AG09319 (cell line): ENCODE results near the gene MSI2.

Experiments
- DNase-seq: peaks from one replicate; pipeline ENCODE4 v3.0.0-alpha.2; 2010; ENCODE audit warnings: low read depth; ENCODE audit errors: extremely low read depth
- TF ChIP-seq, protein P1 (sequence below): IDR thresholded peaks from 2 replicates; pipeline ENCODE4 v1.5.1; 2011; ENCODE audit warnings: low read depth, mild to moderate bottlenecking, inconsistent platforms, low read length, moderate library complexity

Gene MSI2

DNA sequence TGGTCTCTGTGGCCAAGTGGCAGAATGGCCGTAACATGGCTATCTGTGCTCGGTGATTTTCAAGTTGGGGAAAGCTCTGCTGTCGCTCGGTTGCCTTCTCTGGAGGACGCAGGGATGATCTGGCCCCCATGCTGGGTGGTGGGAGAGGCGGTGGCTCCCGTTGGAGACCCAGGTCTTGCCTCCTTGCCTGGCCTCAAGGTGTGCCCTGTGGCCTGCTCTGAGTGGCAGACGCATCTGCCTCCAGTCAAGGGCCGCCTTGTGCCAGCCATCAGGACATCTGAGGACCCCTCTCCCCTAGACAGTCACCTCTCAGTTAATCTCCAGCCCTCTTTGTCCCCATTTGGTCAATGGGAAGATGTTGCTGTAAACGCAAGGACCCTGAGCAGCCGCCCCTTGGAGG, 322.9 kb downstream of the MSI2 start:
- TF ChIP-seq, protein P1, sequence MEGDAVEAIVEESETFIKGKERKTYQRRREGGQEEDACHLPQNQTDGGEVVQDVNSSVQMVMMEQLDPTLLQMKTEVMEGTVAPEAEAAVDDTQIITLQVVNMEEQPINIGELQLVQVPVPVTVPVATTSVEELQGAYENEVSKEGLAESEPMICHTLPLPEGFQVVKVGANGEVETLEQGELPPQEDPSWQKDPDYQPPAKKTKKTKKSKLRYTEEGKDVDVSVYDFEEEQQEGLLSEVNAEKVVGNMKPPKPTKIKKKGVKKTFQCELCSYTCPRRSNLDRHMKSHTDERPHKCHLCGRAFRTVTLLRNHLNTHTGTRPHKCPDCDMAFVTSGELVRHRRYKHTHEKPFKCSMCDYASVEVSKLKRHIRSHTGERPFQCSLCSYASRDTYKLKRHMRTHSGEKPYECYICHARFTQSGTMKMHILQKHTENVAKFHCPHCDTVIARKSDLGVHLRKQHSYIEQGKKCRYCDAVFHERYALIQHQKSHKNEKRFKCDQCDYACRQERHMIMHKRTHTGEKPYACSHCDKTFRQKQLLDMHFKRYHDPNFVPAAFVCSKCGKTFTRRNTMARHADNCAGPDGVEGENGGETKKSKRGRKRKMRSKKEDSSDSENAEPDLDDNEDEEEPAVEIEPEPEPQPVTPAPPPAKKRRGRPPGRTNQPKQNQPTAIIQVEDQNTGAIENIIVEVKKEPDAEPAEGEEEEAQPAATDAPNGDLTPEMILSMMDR: no peak
- no peak for DNase-seq

DNA sequence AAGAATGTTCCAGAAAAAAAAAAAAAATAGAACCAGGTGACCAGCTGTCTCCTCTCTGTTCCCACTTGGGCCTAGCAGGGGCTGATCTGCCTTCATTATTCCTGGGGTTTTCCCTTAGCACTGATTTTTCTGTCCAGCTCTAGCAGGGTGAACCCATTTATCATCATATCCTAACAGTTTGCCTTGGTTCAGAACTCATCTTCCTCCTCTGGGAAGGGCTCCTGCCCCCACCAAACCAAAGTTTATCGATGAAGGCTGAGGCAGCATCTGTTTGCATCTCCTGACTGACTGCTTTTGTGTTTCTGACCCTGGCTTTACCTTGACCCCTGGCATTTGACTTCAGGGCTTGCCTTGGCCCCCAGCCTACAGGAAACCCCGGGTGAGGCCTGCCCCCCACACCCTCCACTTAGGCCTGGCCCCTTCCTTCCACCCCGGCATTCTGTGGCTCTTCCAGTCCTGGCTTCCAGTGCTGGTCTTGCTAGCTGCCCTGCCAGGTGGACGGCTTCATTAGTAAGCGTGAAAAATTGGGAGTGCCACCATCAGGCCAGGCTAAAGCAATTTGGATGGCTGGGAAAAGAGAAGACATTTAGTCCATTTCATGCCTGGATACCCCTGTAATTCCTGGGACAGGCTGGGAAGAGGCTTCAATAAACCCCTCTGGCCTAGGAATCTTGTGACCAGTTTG, 323.9 kb downstream of the MSI2 start:
- no peak for DNase-seq
- TF ChIP-seq, protein P1: no peak

DNA sequence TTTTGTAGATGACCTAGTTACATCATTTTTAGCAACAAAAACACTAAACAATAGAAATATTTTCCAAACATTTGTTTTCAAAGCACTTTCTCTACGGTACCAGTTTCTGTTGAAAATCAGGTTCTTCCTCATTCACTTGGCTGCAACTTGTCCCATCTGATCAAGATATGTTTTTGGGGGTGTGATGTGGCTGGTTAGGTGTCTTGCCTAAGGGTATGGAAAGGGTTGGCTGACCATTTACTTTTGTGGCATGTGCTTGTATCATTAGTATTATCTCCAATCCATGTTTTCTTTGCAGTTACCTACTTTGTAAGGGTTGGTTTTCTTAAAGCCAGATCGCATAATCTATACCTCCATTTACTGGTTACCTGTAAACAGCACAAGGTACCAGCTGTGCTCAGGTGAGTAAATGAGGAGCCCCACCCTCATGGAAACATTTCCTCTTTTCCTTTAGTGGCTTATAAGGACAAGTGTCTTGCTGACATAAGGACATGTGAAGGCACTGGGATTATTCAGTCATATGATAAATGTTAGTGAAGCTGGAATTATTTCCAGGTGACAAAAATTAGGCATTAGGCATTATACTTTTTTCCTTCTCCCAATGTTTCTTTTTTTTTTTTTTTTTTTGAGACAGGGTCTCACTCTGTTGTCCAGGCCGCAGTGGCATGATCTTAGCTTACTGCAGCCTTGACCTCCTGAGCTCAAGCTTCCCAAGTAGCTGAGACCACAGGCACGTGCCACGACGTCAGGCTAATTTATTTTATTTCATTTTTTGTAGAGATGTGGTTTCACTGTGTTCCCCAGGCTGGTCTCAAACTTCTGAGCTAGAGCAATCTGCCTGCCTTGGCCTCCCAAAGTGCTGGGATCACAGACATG, 326.8 kb downstream of the MSI2 start:
- TF ChIP-seq, protein P1: no peak
- no peak for DNase-seq

DNA sequence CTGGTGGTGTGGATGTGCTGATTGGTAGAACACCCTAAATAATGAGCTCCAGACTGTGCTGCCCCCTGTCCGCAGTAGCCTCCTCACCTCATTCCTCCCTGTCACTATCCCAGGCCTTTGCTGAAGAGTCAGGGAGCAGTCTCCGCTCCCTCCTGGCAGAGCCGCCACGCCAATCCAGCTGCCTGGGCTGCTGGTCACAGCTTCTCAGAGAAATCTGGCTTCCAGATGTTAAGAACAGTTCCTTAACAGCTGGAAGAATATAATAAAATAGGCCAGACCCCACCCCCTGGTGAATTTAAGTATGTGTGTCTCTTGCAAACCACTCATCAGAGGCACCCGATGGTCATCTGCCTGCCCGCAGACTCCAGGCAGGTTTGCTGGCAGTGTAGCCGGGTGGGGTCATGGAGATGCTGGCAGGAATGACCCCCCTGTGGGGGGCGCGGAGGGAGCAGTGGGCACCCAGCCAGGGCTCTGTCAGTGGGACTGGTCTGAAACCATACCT, 327.8 kb downstream of the MSI2 start:
- no peak for DNase-seq
- TF ChIP-seq, protein P1: peak; percentile 15

DNA sequence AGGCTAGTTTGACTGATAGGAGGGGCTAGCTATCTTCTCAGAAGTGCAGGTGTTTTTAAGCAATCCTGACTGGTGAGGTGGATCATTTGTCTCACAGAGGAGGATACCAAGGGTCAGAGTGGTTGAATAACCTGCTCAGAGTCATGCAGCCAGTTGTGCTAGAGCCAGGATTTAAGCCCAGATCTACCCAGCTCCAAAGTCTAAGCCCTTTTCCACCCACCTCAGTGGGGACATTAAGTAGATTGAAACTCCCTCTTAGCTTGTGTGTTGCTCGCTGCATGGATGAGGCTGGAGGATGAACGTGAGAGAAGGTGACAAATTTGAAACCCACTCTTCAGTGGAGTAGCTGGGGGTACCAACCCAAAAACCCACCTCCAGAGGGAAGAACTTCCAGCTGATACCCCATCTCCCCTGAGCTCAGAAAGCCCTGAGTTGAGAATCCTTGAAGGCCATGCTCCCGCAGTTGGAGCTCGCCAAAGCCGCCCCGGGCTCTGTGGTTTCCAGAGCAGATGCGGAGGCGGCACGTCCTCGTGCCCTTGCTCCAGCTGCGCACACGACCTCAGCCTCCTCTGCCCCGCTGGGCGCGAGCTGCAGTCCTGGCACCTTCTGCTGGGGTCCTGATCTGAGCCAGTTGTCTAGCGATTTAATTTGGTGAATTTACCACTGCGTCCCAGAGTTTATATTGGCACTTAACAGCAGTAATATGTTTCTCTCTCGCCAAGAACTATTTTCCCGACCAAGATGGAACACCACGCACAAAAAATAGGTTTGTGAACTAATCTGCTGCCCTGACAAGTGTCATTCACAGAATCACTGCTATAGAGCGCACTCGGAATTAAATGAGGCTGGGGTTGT, 329.2 kb downstream of the MSI2 start:
- TF ChIP-seq, protein P1: no peak
- DNase-seq: no peak

DNA sequence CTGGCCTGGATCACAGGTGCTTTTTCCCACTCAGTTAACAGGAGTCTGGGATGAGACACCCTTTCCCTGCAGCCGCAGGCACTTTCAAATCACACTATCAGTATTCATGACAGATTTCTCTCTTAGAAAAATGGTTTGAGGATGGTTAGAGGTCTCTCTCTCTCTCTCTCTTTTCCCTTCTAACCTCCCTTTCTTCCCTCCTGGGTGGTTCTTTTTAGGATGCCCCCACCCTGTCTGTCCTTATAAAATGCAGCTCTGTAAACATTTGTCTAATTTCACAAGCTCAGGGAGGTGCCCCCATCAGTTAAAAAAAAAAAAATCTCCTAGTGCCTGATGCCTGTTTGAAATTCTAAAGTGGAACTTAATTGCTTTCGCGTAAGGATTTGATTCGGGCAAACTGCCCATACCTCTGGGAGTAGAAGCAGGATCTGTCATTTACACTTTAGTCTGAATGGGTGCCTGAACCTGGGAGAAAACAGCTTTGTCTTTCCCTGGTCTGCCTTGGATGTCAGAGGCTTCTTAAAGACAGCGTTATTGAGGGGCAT, 329.9 kb downstream of the MSI2 start:
- no peak for DNase-seq
- TF ChIP-seq, protein P1: no peak
